ENCODE results near the gene S100A5. TPM values are rescaled to one million over a fixed set of nuclear protein-coding genes. Genes with fewer than 3 reads are reported as not detected.

Gene S100A5
- total and polyA plus RNA-seq, 7 donors = not detected

DNA sequence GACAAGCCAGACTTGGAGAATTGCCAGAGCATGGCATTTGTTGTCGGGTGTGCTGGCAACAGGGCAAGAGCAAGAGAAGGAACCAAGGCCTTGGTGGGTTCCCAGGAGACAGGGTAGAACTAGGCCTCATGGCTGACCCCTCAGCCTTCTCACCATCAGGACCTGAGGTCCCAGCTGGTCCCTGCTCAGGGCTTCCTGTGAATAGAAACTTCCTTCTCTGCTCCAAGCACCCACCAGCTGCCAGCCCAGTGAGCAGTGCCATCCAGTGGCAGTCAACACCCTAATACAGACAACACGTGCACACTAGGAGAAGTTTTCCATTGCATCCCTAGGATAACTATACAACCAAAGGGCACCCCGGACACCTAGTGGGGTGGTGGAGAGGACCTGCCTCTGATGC is 27.7 kb downstream of the S100A5 start:
- DNase-seq (no peak), ATAC-seq (peak in 1 of 4 donors; percentile 11)
- Histone ChIP-seq H3K9me3 (no peaks in the 10 kb centered on the region), H3K27me3 (ENCODE audit: insufficient read depth in 3 of 3, low read length in 2 of 3) (no peaks in the 10 kb centered on the region), H3K4me3 (no peak overlapping the region), H3K27ac (no peak overlapping the region), H3K4me1 (peaks cover 4% of the 10 kb centered on the region), H3K36me3 (ENCODE audit: insufficient read depth in 1 of 2, low read depth in 1 of 2) (no peaks in the 10 kb centered on the region)
- WGBS, 3 donors = 43 to 47% (median 44%) methylated on average over 3 of the region's 3 CpGs
- intact Hi-C loops (cut with DNase I) = loop anchor here (5.0 to 10.0 kb wide), 2 partner anchors 104 to 232 kb away; partner anchors contain the start of gene S100A14 (in 2 of the 2)
- TF ChIP-seq, protein P1, sequence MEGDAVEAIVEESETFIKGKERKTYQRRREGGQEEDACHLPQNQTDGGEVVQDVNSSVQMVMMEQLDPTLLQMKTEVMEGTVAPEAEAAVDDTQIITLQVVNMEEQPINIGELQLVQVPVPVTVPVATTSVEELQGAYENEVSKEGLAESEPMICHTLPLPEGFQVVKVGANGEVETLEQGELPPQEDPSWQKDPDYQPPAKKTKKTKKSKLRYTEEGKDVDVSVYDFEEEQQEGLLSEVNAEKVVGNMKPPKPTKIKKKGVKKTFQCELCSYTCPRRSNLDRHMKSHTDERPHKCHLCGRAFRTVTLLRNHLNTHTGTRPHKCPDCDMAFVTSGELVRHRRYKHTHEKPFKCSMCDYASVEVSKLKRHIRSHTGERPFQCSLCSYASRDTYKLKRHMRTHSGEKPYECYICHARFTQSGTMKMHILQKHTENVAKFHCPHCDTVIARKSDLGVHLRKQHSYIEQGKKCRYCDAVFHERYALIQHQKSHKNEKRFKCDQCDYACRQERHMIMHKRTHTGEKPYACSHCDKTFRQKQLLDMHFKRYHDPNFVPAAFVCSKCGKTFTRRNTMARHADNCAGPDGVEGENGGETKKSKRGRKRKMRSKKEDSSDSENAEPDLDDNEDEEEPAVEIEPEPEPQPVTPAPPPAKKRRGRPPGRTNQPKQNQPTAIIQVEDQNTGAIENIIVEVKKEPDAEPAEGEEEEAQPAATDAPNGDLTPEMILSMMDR (IDR thresholded peaks at IDR 0.05) = no peak

DNA sequence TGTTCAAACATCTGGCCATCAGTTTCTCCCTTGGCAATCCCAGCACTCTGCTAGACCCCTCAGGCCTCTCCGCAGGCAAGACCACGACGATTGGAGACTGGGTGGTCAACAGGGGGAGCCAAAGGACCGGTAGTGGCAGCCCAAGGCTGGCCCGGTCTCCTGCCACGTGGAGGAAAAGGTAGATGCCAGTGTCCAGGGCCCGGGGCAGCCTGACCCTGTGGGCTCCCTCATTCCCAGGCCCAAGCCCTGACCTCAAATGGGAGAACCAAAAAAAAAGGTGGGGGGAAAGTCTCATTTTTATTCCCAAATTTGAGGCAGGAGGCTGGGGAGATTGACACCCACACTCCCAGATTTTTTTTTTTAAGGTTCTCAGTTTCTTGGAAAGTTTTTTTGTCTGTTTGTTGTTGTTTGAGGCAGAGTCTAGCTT is 29.7 kb downstream of the S100A5 start:
- intact Hi-C loops (cut with DNase I) = loop anchor here (1.0 to 10.0 kb wide), 4 partner anchors 56 to 234 kb away; partner anchors contain the start of gene S100A14 (in 2 of the 2)
- Histone ChIP-seq H3K27ac (no peak overlapping the region), H3K27me3 (ENCODE audit: insufficient read depth in 3 of 3, low read length in 2 of 3) (no peaks in the 10 kb centered on the region), H3K9me3 (no peaks in the 10 kb centered on the region), H3K4me3 (no peak overlapping the region), H3K4me1 (peaks cover 14% of the 10 kb centered on the region), H3K36me3 (ENCODE audit: insufficient read depth in 1 of 2, low read depth in 1 of 2) (no peaks in the 10 kb centered on the region)
- 0 to 1% (median 1%) methylated on average over 7 of the region's 7 CpGs for WGBS, 3 donors
- DNase-seq (peak; percentile 82 to 89), ATAC-seq (peak; percentile 82 to 88 (median 85))
- TF ChIP-seq, protein P1 (IDR thresholded peaks at IDR 0.05) = peak; percentile 92

DNA sequence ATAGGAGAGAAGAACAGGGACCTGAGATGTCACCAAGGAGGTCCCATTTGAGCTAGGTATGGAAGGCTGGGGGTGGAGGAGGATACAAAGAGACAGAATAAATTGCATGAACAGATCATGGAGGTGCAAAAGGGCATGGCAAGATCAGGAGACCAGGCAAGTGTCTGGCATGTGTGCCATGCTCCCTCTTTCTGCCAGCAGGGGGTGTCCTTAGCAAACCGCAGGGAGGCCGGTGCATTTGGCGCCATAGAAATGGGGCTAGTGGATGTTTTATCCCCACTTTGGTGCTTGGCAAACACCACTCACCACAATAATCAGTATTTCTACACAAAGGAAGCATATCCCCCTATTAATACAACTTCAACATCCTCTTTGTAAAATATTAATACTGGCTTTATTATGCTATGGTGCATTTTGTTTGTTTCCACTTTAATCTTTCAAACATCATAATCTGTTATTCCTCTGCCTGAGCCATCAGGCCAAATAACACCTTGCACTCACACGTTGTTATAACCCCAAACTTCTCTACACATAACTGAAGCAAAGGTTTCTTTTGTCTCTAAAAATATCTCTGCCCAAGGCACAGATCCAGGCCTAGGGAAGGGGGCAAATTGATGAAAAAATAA is 30.9 kb downstream of the S100A5 start:
- intact Hi-C loops (cut with DNase I) = loop anchor here (2.0 to 10.0 kb wide), 5 partner anchors 57 to 927 kb away; partner anchors contain the start of gene S100A14 (in 2 of the 2)
- TF ChIP-seq, protein P1 (IDR thresholded peaks at IDR 0.05) = peak; percentile 49
- H3K36me3 ChIP-seq (ENCODE audit: insufficient read depth in 1 of 2, low read depth in 1 of 2) = no peaks in the 10 kb centered on the region
- peak in 1 of 4 donors; percentile 33 for ATAC-seq
- peaks cover 14% of the 10 kb centered on the region for H3K4me1 ChIP-seq
- peak in 1 of 2 donors; percentile 63 for DNase-seq
- H3K27ac ChIP-seq = no peak overlapping the region
- no peak overlapping the region for H3K4me3 ChIP-seq
- WGBS, 3 donors = 66 to 76% (median 71%) methylated on average over 4 of the region's 4 CpGs
- H3K27me3 ChIP-seq (ENCODE audit: insufficient read depth in 3 of 3, low read length in 2 of 3) = no peaks in the 10 kb centered on the region
- H3K9me3 ChIP-seq = no peaks in the 10 kb centered on the region

DNA sequence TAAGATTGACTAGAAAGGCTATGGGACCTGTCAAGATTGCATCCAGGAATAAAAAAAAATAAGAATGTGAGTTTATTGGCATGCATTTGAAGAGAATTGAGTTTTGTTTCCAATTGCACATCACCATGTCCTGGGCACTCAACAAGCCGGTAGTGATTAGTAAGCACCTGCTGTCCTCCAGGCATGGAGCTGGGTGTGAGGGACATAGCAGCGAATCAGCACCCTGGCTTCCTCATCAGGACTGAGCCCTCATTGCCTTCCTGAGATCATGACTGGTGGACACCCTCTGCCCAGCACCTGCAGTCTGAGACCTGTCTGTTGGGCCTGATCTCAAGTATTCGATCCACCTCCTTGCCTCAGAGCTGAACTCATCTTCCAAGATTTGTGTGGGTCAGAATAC is 31.7 kb downstream of the S100A5 start:
- TF ChIP-seq, protein P1 (IDR thresholded peaks at IDR 0.05) = no peak
- Histone ChIP-seq H3K27me3 (ENCODE audit: insufficient read depth in 3 of 3, low read length in 2 of 3) (no peaks in the 10 kb centered on the region), H3K4me3 (no peak overlapping the region), H3K4me1 (peaks cover 14% of the 10 kb centered on the region), H3K9me3 (no peaks in the 10 kb centered on the region), H3K36me3 (ENCODE audit: insufficient read depth in 1 of 2, low read depth in 1 of 2) (no peaks in the 10 kb centered on the region), H3K27ac (no peak overlapping the region)
- WGBS, 3 donors = 88 to 89% (median 88%) methylated on average over 3 of the region's 3 CpGs
- intact Hi-C loops (cut with DNase I) = loop anchor here in 1 of 2 donors (5.0 kb wide), 2 partner anchors 238 to 928 kb away; no protein-coding TSS in a partner anchor
- DNase-seq (no peak), ATAC-seq (no peak)

Measured in psoas muscle (tissue), 8 donors.